Ovary (tissue), 3 donors: ENCODE measurements around the gene SERF2.

ENCODE experiments used
- CTCF ChIP-seq, 3 donors: fragments of 450-650 bp in 2 of 3; fragments of 200-600 bp in 1 of 3; IDR thresholded peaks; one replicate each; pipeline versions ENCODE4 v1.5.1 to v1.8.0; 2016 to 2022; ENCODE audit warnings: antibody characterized with exemption in 3 of 3, mild to moderate bottlenecking in 1 of 3
- EP300 ChIP-seq: sonication (generic); formaldehyde crosslinking; IDR thresholded peaks from one replicate; pipeline ENCODE4 v1.6.1; 2017; ENCODE audit warnings: antibody characterized with exemption
- donor health status: DM: no; HTN: no; CAD: no.

DNA sequence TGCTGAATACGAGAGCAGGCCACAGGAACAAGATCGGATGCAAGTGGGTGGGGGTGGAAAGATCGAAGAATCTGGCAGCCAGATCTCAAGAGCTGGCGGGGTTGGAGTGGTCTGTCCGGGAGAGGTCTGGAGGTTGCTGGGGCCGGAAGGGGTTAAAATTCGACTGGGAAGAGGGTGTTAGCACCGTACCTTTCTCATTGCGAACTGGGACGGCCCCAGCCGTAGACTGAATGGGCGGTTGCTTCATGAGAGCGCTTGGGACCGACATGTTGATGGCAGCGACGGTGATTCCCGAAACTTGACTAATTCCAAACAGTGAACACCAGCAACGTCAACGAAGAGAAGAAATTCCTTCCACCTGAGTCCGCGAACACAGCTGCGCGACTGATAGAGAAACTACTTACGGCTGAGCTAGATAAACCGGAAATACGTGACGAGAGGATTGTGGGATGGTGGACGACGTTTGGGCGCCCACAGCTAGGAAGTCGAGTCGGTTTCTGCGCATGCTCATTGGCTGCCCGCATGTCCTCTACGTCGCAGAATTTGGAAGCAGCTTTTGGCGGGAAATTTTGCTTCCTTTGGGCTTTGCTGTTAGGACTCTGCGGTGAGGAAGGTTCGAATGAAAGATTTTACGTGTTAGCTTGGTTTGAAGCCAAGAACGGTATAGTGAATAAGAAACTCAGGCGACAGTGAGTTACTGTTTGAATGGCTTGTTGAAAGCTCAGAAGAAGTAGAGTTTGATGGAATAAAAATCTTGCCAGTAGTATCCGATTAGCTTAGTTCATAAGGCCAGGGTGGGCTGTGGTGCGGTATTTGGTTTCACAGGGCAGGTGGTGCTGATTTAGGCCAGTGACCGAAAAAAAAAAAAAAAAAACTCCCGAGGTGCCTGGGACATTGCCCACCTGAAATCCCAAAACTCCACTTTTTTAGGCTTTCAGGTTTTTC, 32.5 kb downstream of the SERF2 start, which contains the start of gene MFAP1:
- TF ChIP-seq CTCF (IDR thresholded peaks at IDR 0.05): no peak
- TF ChIP-seq EP300: no peak
